Stimulated activated CD4-positive, alpha-beta T cell treated with anti-CD3 and anti-CD28 coated beads, Interleukin-1b, Interleukin-23, amount 100 ng/mL, for 48 hours (primary cell): ENCODE measurements around the gene ITGB4.
A peak's percentile ranks its signal among the peaks of the same experiment; 100 is the strongest.
"Not testable (repeated sequence)": the region's sequence is repeated elsewhere in the genome, so short reads cannot be mapped to it uniquely, and the experiment has no call there.

Source experiments
- DNase-seq: peaks from one replicate; pipeline ENCODE4 v3.0.0-alpha.2; 2020

Gene ITGB4

GRCh38 chr17:75773808-75774470, 52.7 kb downstream of the ITGB4 start:
- DNase-seq, result no peak

GRCh38 chr17:75774471-75774990, 53.3 kb downstream of the ITGB4 start:
- DNase-seq, result no peak

GRCh38 chr17:75774991-75775668, 53.9 kb downstream of the ITGB4 start:
- DNase-seq, result no peak

GRCh38 chr17:75776386-75777295, 55.4 kb downstream of the ITGB4 start:
- DNase-seq, result no peak

GRCh38 chr17:75777296-75777922, 56.1 kb downstream of the ITGB4 start:
- DNase-seq, result no peak

GRCh38 chr17:75778066-75778860, 57.0 kb downstream of the ITGB4 start:
- not testable (repeated sequence) for DNase-seq

- DNase-seq, result no peak
Measured at GRCh38 chr17:75778861-75779249, 57.6 kb downstream of the ITGB4 start.

GRCh38 chr17:75779250-75779986, 58.2 kb downstream of the ITGB4 start:
- peak; percentile 96 for DNase-seq

GRCh38 chr17:75779987-75780889, 59.0 kb downstream of the ITGB4 start:
- no peak for DNase-seq

- DNase-seq, result no peak
Measured at GRCh38 chr17:75783069-75783783, 62.0 kb downstream of the ITGB4 start.

GRCh38 chr17:75783803-75784472, 62.7 kb downstream of the ITGB4 start:
- DNase-seq, result no peak

GRCh38 chr17:75784473-75785015, 63.3 kb downstream of the ITGB4 start, which contains the start of gene UNK:
TSS of gene UNK (plus strand) at chr17:75784806. CDS start at chr17:75784881, 75 bp downstream.
- peak; percentile 96 for DNase-seq

- DNase-seq, result peak; percentile 92
Measured at GRCh38 chr17:75785016-75785890, 64.0 kb downstream of the ITGB4 start.

- no peak for DNase-seq
Measured at GRCh38 chr17:75791254-75791653, 70.0 kb downstream of the ITGB4 start.

- DNase-seq, result no peak
Measured at GRCh38 chr17:75793460-75793859, 72.2 kb downstream of the ITGB4 start.

GRCh38 chr17:75795820-75796607, 74.8 kb downstream of the ITGB4 start:
- no peak for DNase-seq

- DNase-seq, result no peak
Measured at GRCh38 chr17:75799402-75799801, 78.1 kb downstream of the ITGB4 start.
